HK-2 (cell line): ENCODE data around the gene NSFL1C.

Source experiments
- DNase-seq: peaks from one replicate; pipeline ENCODE4 v3.0.0-alpha.2; 2018; ENCODE audit not compliant: unreplicated experiment

The NSFL1C gene

DNA sequence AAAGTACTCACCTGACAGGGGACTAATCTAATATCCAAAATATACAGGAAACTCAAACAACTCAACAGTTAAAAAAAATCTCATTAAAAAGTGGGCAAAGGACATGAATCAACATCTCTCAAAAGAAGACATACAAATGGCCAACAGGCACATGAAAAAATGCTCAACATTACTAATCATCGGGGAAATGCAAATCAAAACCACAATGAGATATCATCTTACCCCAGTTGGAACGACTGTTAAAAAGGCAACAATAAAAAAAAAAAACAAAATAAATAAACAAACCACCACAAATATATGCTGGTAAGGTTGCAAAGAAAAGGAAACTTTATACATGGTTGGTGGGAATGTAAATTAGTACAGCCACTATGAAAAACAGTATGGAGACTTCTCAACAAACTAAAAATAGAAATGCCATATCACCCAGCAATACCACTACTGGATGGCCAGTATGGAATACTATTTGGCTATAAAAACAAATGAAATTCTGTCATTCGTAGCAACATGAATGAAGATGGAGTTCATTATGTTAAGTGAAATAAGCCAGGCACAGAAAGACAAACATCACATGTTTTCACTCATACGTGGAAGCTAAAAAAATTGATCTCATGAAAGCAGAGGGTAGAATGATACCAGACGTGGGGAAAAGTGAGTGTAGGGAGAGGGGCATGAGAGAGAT, 17.9 kb upstream of the NSFL1C start:
- no peak for DNase-seq

DNA sequence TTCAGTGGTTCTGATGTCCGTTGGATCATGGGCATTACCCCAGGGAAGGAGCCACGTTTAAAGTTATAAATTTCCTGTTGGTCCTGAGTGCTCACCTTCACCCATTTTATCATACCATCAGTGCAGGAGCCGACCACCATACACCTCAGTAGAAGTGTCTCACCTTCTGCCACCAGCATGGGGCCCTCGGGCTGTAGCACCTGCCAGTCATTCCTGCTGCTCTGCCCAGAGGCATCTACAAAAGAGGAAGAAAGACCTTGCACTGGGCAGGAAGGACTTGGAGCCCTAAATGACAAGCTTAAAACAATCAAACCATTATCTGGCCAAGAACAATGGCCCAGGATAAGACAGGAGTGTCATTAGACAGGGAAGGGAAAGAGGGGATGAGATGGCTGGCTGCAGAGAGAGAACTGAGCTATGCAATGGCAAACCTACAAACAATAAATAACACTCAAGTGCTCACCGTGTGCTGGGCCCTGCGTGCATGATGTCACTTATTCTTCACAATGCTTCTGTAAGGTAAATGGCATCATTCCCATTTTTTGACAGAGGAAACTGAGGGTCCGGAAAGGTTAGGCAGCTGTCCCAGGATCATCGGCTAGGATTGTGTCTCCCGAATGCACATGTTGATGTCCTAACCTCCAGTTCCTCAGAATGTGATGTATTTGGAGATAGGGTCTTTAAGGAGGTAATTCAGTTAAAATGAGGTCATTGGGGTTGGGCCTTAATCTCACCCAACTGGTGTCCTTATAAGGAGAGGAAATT, 13.4 kb upstream of the NSFL1C start:
- DNase-seq = no peak

DNA sequence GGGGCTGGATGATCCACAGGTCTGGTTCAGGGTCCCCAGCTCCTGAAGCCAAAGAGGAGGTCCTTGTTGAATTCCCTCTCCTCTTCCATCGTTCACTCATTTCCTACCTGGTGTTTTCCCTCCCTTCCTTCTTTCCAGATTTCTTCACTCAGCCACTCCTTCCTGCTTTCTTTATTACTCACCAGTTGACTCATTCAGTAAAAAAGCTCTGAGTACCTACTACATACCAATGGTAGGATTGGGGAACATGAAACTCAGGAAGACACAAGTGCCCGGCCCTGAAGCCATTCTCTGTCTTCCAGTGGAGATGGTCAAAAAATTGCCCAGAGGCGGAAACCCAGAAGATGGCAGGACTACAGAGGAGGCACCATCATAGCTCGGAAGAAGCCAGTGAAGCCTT, 11.9 kb upstream of the NSFL1C start:
- DNase-seq = peak; percentile 29

DNA sequence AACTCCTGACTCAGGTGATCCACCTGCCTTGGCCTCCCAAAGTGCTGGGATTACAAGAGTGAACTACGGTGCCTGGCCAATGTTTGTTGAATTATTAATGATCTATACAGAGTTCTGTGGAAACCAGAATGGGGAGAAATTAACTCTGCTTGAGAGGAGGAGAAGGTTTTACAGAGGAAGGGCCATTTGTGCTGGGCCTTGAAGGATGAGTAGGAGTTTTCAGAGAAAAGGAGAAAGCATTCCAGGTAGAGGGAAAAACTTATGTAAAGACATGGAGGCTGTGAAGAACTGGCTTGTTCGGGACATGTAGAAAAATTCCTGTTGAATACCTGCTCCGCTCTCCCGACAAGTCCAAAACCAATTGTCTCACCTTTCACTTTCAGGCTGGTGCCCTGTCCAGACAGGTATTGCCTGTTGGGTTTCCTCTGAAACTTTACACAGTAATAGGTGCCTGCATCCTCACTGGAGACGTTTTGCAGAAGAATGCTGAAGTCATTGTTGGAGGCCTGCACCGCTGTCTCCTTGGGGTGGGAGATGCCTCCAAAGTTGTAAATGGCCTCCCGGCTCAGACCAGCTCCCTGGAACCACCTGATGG, 11.3 kb upstream of the NSFL1C start:
- no peak for DNase-seq

DNA sequence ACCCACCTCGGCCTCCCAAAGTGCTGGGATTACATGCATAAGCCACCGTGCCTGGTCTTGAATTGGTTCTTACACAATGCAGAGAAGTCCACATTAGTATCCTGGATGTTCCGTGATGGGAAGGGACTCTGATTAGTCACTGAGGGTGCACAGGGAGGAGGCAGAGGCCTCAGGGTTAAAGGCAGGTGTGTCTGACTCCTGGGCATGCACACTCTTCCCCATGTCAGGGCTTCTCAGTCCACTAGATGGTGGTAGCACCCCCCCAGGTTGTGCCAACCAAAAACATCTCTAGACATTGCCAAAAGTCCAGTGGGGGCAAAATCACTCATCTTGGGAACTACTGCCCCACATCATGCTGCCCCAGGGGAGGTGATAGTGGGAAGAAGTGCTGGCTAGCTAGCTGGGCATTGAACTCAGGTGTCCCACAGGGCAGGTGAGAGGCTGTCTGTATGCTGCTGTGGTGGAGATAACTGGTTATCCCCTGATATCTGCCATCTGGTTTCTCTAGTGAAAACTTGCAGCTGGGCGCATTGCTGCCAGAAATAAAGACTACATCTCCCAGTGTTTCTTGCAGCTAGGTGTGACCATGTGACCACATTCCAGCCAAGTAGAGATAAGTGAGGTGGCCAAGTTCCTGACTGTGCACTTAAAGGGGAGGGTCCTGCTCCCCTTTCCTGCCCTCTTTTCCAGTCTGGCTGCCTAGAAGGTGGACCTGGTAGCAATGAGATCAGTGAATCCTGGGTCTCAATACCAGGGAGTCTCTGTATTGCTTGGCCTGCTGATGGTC, 8.4 kb upstream of the NSFL1C start:
- DNase-seq = no peak

DNA sequence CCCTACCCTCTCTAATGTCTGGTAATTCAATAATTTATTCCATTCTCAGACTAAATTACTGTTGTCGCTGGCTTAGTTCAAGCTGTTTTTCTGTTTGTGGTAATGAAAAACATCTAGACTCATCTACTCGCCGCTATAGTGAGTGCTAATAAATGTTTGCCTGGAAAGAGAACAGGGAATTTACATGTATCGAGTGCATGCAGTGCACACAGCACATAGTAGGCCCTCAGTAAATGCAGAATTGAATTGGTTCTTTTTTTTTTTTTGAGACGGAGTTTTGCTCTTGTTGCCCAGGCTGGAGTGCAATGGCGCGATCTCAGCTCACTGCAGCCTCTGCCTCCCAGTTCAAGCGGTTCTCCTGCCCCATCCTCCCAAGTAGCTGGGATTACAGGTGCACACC, 7.7 kb upstream of the NSFL1C start:
- no peak for DNase-seq

DNA sequence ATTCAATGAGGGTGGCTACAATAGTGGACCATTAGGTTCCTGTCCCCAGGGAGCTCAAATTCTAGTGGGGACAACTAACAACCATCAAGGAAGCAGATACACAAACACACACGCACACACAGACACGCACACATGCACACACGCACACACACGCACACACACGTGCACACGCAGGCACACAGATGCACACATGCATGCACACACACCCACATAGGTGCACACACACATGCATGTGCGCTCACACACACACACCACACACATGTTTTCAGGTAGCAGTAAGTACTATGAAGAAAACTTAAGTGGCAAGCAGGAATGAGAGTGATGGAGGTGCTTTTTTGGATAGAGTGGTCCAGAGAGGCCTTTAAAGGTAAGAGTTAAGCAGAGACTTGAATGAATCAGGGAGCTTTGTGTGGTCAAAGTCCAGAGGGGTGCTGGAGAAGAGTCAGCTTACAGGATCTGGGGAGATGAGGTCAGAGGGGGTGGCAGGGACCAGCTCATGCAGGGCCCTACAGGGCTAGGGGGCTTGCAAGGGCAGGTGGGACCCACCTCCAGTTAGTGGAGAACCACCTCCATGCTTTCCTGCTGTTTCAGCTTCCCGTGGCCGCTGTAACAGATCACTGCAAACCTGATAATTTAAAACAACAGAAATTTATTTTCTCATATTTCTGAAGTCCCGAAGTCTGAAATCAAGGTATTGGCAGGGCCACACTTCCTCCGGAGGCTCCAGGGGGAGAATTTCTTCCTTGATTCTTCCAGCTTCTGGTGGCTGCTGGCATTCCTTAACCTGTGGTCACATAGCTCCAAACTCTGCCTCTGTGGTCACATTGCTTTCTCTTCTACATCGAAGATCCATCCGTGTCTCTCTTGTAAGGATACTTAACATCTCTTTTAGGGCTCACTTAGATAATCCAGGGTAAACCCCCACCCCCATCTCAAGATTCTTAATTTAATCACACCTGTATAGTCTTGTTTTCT, 6.9 kb upstream of the NSFL1C start:
- DNase-seq = no peak

DNA sequence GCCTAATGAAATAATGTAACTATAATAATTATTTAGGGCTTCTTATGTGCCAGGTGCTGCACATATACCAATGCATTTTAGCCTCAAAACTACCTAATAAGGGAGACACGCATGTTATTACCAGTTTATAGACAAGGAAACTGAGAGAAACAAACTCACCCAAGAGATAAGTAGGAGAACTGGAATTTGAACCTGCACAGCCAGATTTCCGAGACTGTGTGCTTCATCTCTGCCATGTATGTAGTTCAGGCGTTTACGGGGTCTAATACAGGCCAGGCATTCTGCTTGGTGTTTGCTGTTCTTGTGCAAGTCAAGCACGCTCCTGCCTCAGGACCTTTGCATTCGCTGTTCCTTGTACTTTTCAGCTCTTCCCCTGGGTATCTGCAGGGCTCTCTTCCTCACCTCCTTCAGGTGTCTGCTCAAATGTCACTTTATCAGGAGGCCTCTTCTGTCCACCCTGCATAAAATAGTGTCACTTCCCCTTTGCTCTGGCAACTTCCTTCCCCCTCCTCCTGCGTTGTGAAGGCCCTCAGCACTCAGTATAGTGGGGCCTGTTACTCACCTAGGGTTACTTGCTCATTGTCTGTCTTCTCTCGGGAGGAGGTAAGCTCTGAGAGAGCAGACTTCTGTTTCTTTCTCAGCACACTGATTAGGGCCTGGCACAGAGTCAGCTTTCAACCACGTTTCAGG, 6.1 kb upstream of the NSFL1C start:
- DNase-seq = no peak

DNA sequence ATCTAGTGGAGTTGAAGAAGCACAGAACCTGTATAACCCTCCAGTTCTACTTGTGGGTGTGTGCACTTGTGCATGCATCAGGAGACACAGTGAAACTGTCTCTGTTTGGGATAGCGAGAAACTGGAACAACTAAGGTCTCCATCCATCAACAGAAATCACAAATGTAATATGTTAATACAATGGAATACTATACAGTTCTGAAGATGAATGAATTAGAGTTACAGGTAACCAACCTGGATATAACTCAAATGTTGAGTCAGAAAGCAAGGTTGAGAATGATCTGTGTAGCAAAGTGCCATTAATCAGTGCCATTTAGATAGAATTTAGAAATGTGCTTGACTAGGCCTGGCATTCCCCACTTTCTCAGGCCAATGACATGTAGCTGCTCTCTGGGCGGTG, 4.6 kb upstream of the NSFL1C start:
- no peak for DNase-seq

DNA sequence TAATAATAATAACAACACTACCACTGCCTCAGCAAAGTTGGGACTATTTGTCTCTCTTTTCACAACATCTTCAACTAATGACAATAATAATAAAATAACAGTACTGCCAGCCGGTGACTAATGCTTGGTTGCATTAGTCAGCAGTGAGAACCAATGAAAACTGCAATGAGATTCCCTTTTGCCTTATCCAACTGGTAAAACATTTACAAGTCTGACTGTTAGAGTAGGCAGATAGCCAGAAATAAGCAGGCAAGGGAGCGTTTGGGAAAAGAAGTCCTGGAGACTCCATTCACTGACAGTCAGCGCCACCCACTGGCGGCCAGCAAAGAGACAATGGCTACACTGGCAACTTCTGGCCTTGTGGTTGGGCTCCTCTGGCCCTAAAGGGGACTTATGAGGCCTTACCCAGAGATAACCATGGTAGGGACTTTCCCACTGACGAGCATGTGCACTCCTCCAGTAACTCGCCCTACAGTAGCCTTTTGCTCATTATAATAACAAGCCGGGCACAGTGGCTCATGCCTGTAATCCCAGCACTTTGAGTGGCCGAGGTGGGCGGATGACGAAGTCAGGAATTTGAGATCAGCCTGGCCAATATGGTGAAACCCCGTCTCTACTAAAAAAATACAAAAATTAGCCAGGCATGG, 3.4 kb upstream of the NSFL1C start:
- peak; percentile 99 for DNase-seq

DNA sequence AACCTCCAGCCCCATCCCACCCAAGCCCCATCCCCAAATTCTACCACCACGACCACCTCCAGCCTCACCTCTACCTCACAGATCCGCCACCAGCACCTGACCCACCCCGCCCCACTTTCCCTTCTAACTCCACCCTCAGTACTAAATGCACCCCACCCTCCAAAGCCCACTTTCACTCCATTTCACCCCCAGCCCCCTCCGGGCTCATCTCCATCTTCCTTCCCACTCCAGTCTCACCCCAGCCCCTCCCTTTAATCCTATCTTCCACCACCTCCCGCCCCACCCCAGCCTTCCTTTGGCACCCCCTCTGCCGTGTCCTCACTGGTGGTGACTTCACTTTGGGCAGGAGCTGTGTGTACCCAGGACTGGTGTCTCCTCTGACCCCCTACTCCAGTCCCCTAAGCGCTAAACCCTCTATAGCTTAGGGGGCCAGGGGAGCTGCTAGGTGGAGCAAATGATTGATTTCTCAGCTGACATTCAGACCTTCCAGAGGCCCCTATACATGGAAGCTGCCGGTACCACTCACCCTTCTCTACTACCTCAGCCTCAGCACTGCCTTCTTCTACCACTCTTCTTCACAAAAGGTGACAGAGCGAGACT, 2.8 kb upstream of the NSFL1C start:
- peak; percentile 41 for DNase-seq

DNA sequence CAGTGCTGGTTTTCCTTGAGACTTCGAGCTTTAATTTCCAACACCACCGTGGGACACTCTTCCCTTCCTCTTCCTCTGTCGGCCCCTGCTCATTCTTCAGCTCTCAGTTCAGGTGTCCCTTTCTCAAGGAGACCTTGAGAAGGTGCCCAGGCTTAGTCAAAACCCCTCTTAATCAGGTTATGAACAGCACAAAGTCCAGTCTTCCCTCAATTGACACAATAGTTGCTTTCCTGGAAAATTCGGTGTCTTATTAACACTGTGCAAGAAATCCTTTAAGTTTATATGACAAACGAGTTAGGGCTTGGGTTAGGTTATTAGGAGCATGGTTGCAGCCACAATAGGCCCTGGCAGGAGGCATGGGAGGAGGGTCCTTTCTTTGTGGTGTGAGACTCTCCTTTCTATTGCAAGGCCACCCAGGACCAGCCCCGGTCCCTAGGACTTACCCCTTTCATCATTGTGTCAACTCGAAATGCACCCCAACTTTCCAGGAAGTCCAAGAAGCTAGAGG, 1.5 kb upstream of the NSFL1C start:
- DNase-seq = no peak

DNA sequence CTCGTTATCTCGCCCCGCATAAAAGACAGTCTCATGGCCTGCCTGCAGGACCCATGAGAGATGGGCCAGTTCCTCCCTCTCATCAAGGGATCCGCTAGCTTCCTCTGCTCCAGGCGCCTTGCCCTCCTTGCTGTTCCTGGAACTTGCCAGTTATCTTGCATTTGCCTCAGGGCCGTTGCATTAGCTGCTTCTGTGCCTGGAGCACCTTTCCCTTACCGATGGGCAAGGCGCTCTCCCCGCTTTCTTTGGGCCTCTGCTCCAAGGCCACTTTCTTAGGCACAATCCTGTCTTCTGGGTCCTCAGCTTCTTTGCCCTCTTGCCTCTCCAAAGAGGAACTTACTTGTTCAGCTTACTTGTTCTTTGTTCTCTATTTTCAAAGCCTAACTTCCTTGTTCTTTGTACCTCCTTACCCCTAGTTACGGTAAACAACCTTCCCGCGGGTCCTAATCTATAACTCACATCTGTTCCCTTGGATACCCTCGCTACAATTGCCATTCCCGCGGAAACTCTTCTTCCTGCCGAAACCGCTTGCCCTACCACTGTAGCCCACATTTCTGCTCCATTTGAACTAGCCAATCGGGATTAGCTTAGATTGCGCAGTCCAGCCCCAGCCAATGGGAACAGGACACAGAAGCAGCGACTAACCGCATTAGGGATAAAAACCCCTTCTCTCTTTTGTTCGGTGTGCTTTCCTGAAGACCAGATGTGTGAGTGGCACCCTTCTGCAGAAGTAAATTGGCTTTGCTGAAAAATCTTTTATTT, 887 bp upstream of the NSFL1C start:
- DNase-seq = no peak

DNA sequence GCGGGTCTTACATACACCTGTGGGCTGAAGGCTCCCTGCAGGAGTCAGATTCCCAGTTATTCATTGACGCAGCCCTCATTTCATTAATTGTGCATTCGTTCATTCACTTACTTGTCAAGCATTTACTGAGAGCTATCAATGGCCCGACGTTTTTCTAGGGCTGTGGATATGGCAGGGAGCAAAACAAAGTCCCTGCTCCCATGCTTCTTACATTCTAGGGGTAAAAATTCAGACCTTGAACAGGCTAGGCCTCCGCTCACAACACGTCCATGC, 369 bp upstream of the NSFL1C start:
- DNase-seq = no peak

DNA sequence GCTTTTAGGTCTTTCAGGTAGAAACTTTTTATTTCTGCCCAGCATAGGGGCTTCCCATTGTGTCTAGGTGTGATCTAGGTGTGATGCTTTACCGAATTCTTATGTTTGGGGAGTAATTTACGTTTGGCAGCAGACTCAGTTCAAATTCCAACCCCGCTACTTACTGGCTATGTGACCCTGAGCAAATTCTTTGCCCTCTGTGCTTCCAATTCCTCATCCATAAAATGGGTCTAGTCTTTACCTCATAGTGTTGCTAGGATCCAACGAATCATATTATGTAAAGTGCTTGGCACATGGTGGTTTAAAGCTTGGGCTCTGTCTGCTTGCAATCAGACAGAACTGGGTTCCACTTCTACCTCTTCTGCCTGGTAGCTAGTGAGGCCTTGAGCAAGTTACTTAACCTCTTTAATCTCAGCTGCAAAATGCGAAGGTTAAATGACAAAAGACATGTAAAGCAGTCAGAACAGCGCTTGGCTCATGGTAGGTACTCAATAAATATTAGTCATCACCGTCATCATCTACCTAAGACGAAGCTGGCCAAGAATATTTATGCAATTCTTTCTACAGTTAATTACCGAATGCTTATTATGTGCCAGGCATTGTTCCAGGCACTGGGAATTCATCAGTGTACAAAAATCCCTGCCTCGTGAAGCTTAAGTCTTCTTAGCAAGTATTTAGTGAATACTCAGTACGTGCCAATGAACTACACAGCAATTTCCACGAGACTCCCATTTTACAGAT, 1.0 kb downstream of the NSFL1C start:
- no peak for DNase-seq

DNA sequence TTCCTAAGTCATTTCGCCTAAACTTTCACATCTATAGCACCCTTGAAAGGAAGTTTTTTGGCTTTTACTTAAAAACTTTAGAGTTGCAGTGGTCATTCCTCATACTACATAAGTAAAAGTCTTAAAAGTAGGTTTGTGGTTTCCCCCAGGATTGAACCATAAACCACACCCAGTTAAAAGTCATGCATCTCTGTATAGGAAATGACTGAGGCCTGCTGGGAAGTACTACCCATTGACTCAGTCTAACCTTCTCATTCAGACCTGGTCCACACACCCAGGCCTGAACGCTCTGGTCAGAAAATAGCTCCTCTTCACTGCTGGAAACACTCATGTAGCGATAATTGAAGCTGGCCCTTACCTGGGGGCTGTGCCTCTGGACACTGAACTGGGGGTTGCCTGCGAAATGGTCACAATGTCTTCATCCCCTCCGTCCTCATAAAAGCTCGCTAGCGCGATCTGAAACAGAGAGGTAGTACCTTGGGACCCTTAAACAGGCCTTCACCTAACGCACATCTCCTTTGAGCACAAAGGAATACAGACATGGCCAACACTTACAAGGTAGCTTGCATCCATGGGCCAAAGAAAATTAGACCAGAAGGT, 2.6 kb downstream of the NSFL1C start:
- DNase-seq = no peak

DNA sequence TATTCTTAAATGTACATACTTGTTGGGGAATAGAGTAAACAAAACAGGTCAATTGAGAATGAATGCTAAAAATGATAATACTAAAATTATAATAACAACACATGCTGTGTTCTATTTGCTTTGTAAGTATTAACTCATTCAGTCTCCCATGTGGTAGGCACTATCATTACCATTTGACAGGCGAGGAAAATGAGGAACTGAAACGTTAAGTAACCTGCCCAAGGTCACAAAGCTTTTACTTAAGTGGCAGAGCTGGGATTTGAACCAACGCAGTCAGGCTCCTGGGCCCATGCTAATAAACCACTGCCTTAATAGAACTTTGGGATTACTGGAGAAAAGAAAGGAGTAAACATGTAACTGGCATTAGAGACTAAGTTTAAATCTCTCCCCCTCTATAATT, 3.8 kb downstream of the NSFL1C start:
- no peak for DNase-seq

DNA sequence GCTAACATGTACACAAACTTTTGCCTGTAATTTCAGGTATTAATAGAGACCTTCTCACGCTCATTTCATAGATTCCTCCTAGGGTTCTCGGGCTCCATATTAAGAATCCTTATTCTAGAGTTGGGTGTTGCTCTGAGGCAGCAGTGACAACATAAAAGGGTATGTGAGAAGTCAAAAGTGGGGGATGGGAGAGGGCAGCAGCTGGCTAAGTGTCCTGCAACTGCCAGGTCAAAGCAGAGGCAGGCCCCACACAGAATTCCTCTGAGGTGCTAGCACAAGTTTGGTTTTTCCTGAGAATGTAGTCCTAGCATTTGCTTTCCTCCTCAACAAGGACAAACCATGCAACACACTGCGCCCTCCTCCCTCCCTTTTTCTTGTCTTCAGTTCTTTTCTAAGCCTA, 4.6 kb downstream of the NSFL1C start:
- no peak for DNase-seq
